ENCODE results near the gene MTURN. TPM values are rescaled to one million over a fixed set of nuclear protein-coding genes. Genes with fewer than 3 reads are reported as not detected.

MTURN gene
- total RNA-seq, result 10 to 100 TPM; 36.9 to 59.7 (median 45.6) TPM

- DNase-seq (ENCODE audit: low spot score in 2 of 2), result peak; percentile 73 to 97
Observed at GRCh38 chr7:30134611-30135300, at the start of gene MTURN. Gene MTURN, plus strand, starts transcription at chr7:30134986. Its CDS starts 151 bp downstream, at chr7:30135137.

GRCh38 chr7:30086529-30086928 lies 48.3 kb upstream of the MTURN start:
- DNase-seq (ENCODE audit: low spot score in 2 of 2), result no peak
- intact Hi-C loops (cut with DNase I; ENCODE audit: low total_unique reads), result no loop called here
- TF ChIP-seq POLR2A (IDR thresholded peaks at IDR 0.05), result no peak
- no peak for TF ChIP-seq CTCF (IDR thresholded peaks at IDR 0.05)
- no peak overlapping the region for H3K4me3 ChIP-seq (ENCODE audit: low read depth, poor library complexity, severe bottlenecking)

More at GRCh38 chr7:30134611-30135300, at the start of gene MTURN:
- WGBS, 2 donors, result 1% methylated on average over 45 to 61 of the region's 99 CpGs
- intact Hi-C loops (cut with DNase I; ENCODE audit: low total_unique reads), result no loop called here
- TF ChIP-seq POLR2A (IDR thresholded peaks at IDR 0.05) (no peak), CTCF (IDR thresholded peaks at IDR 0.05) (no peak)
- peak within 1 kb of the TSS; percentile 87 for H3K4me3 ChIP-seq (ENCODE audit: low read depth, poor library complexity, severe bottlenecking)

DNA sequence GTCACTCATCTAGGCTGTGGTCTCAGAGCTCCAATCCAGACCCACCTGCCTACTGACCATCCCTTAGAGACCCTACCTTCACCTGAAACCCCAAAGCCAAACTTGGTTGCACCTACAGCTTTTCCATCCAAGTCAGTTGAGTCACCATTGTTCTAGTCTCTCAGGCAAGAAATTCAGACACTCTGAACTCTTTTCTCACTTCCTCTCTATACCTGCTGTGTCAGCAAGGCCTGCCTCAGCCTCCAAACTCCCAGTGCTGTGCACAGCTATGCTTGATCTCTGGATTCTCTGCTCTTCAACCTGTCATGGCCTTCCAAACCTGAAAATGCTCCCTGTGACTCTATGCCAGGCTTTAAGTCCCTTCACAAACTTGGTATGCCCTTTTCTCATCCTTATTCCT lies 47.4 kb upstream of the MTURN start:
- no peak overlapping the region for H3K4me3 ChIP-seq (ENCODE audit: low read depth, poor library complexity, severe bottlenecking)
- no peak for DNase-seq (ENCODE audit: low spot score in 2 of 2)
- TF ChIP-seq POLR2A (IDR thresholded peaks at IDR 0.05) (no peak), CTCF (IDR thresholded peaks at IDR 0.05) (no peak)
- intact Hi-C loops (cut with DNase I; ENCODE audit: low total_unique reads), result no loop called here

- no peak for DNase-seq (ENCODE audit: low spot score in 2 of 2)
- no peak for TF ChIP-seq POLR2A (IDR thresholded peaks at IDR 0.05)
- TF ChIP-seq CTCF (IDR thresholded peaks at IDR 0.05), result no peak
- intact Hi-C loops (cut with DNase I; ENCODE audit: low total_unique reads), result no loop called here
- H3K4me3 ChIP-seq (ENCODE audit: low read depth, poor library complexity, severe bottlenecking), result no peak overlapping the region
Observed at GRCh38 chr7:30088362-30088761, 46.4 kb upstream of the MTURN start.

DNA sequence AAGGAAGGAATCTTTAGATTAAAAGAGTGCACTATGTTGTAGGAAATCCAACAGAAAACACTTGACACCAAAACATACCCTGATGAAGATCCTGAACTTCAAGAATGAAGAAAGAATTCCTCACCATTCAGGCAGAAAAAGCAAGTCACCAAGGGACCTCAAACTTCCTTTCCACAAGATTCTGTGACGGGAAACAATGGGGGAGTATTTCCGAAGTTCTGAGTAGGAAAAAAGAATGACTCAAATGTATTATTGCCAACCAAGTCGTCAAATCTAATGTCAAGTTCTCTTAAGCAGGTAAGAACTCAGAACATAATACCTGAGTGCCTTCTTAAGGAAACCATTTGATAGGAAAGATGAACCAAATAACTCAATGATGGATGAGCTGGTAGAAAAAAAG lies 44.7 kb upstream of the MTURN start:
- WGBS, 2 donors, result 66 to 69% methylated on average over 3 of the region's 3 CpGs
- TF ChIP-seq CTCF (IDR thresholded peaks at IDR 0.05), result no peak
- TF ChIP-seq POLR2A (IDR thresholded peaks at IDR 0.05), result no peak
- intact Hi-C loops (cut with DNase I; ENCODE audit: low total_unique reads), result no loop called here
- DNase-seq (ENCODE audit: low spot score in 2 of 2), result no peak
- no peak overlapping the region for H3K4me3 ChIP-seq (ENCODE audit: low read depth, poor library complexity, severe bottlenecking)

- TF ChIP-seq POLR2A (IDR thresholded peaks at IDR 0.05) (no peak), CTCF (IDR thresholded peaks at IDR 0.05) (no peak)
- DNase-seq (ENCODE audit: low spot score in 2 of 2), result no peak
- 47 to 61% methylated on average over 2 of the region's 2 CpGs for WGBS, 2 donors
- intact Hi-C loops (cut with DNase I; ENCODE audit: low total_unique reads), result no loop called here
- no peak overlapping the region for H3K4me3 ChIP-seq (ENCODE audit: low read depth, poor library complexity, severe bottlenecking)
Observed at GRCh38 chr7:30091491-30091912, 43.3 kb upstream of the MTURN start.
